Motor neuron (in vitro differentiated cells): ENCODE results near the gene NSFL1C. TPM values are rescaled to one million over a fixed set of nuclear protein-coding genes. Genes with fewer than 3 reads are reported as not detected.

Experiments used
- ATAC-seq, 8 experiments: fragments of 200-7000 bp; cut with Tn5 transposase; replicated peaks in 6 of 8; 2 replicates each; pipeline ENCODE4 v1.8.0; 2021; ENCODE audit warnings: mild to moderate bottlenecking in 8 of 8, moderate library complexity in 8 of 8
- H3K27ac ChIP-seq, 2 donors: fragments of 250-450 bp; sonication (Bioruptor Pico); 2 replicates each; pipeline ENCODE4 v1.9.0; 2021; ENCODE audit warnings: antibody characterized with exemption in 2 of 2, mild to moderate bottlenecking in 2 of 2, moderate library complexity in 1 of 2
- H3K4me1 ChIP-seq, 2 donors: fragments of 250-450 bp; sonication (Bioruptor Pico); replicated peaks in 1 of 2; 2 replicates each; pipeline ENCODE4 v1.6.1; 2021; ENCODE audit warnings: antibody characterized with exemption in 2 of 2, mild to moderate bottlenecking in 2 of 2, moderate library complexity in 1 of 2
- H3K4me3 ChIP-seq, 5 donors: fragments of 250-450 bp; sonication (Bioruptor Pico); 2 replicates each; pipeline ENCODE4 v1.9.0; 2021; ENCODE audit warnings: antibody characterized with exemption in 5 of 5, mild to moderate bottlenecking in 5 of 5, moderate library complexity in 4 of 5
- WGBS, 10 experiments: fragments of 450-650 bp; shearing (Covaris generic); methylation state at CpG; one replicate each; pipeline ENCODE4 v1.0.0; 2022; 5-methylcytosine and 5-hydroxymethylcytosine counted together
- in situ Hi-C, 9 experiments: fragments of 400-800 bp; cut with MboI; loops; one replicate each; pipeline ENCODE4 v1.15.0; 2021; ENCODE audit warnings: low sequenced_read_pairs in 9 of 9, low pct_unique_long_range_greater_than_20kb in 2 of 9; ENCODE audit not compliant: unreplicated experiment in 9 of 9
- total RNA-seq, 8 experiments: library from RNA; unstranded; fragments of 300-600 nt; gene quantifications; 2 replicates each; pipeline versions ENCODE4 v1.2.3 to v1.2.4, GENCODE V29; 2022

The NSFL1C gene
- total RNA-seq, 8 experiments from 2014 or later = 40.7 to 65.6 (median 58.2) TPM

DNA sequence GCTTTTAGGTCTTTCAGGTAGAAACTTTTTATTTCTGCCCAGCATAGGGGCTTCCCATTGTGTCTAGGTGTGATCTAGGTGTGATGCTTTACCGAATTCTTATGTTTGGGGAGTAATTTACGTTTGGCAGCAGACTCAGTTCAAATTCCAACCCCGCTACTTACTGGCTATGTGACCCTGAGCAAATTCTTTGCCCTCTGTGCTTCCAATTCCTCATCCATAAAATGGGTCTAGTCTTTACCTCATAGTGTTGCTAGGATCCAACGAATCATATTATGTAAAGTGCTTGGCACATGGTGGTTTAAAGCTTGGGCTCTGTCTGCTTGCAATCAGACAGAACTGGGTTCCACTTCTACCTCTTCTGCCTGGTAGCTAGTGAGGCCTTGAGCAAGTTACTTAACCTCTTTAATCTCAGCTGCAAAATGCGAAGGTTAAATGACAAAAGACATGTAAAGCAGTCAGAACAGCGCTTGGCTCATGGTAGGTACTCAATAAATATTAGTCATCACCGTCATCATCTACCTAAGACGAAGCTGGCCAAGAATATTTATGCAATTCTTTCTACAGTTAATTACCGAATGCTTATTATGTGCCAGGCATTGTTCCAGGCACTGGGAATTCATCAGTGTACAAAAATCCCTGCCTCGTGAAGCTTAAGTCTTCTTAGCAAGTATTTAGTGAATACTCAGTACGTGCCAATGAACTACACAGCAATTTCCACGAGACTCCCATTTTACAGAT lies 1.0 kb downstream of the NSFL1C start:
- H3K4me3 ChIP-seq = peak overlapping the region; percentile 82 to 99 (median 88)
- no peak for ATAC-seq
- WGBS, 10 experiments = 0 to 70% (median 29%) methylated on average over 1 to 12 of the region's 12 CpGs
- in situ Hi-C loops = loop anchor here in 3 of 9 experiments (10.0 to 25.0 kb wide), 2 partner anchors 151 to 153 kb away; no protein-coding TSS in a partner anchor
- H3K4me1 ChIP-seq = peaks cover 9 to 11% of the 10 kb centered on the region in 2 donors
- peak overlapping the region in 1 of 2 donors; percentile 98 for H3K27ac ChIP-seq

GRCh38 chr20:1463971-1464570 lies 2.6 kb downstream of the NSFL1C start:
- Histone ChIP-seq H3K4me1 (peaks cover 9 to 11% of the 10 kb centered on the region in 2 donors), H3K27ac (no peak overlapping the region), H3K4me3 (no peak overlapping the region)
- in situ Hi-C loops = loop anchor here in 3 of 9 experiments (10.0 to 25.0 kb wide), 2 partner anchors 149 to 152 kb away; no protein-coding TSS in a partner anchor
- peak in 1 of 8 experiments; percentile 7 for ATAC-seq
- 88 to 100% (median 98%) methylated on average over 1 to 8 of the region's 9 CpGs; no CpG with 5 or more reads in 3 of the 10 experiments for WGBS, 10 experiments

- Histone ChIP-seq H3K27ac (no peak overlapping the region), H3K4me3 (no peak overlapping the region), H3K4me1 (peaks cover 9 to 11% of the 10 kb centered on the region in 2 donors)
- in situ Hi-C loops = loop anchor here in 3 of 9 experiments (10.0 to 25.0 kb wide), 2 partner anchors 148 to 151 kb away; no protein-coding TSS in a partner anchor
- WGBS, 10 experiments = 40 to 100% (median 84%) methylated on average over 1 to 3 of the region's 3 CpGs; no CpG with 5 or more reads in 3 of the 10 experiments
- ATAC-seq = no peak
Observed at GRCh38 chr20:1462834-1463233, 3.8 kb downstream of the NSFL1C start.

DNA sequence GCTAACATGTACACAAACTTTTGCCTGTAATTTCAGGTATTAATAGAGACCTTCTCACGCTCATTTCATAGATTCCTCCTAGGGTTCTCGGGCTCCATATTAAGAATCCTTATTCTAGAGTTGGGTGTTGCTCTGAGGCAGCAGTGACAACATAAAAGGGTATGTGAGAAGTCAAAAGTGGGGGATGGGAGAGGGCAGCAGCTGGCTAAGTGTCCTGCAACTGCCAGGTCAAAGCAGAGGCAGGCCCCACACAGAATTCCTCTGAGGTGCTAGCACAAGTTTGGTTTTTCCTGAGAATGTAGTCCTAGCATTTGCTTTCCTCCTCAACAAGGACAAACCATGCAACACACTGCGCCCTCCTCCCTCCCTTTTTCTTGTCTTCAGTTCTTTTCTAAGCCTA lies 4.6 kb downstream of the NSFL1C start:
- H3K4me1 ChIP-seq = peaks cover 8 to 9% of the 10 kb centered on the region in 2 donors
- in situ Hi-C loops = loop anchor here in 3 of 9 experiments (10.0 to 25.0 kb wide), 2 partner anchors 147 to 150 kb away; no protein-coding TSS in a partner anchor
- no peak for ATAC-seq
- 80 to 100% (median 100%) methylated on average over 1 to 3 of the region's 3 CpGs; no CpG with 5 or more reads in 1 of the 10 experiments for WGBS, 10 experiments
- H3K4me3 ChIP-seq = no peak overlapping the region
- no peak overlapping the region for H3K27ac ChIP-seq

- no peak overlapping the region for H3K4me3 ChIP-seq
- no peak for ATAC-seq
- 58 to 100% (median 96%) methylated on average over 1 to 2 of the region's 2 CpGs; no CpG with 5 or more reads in 4 of the 10 experiments for WGBS, 10 experiments
- peaks cover 2 to 3% of the 10 kb centered on the region in 2 donors for H3K4me1 ChIP-seq
- in situ Hi-C loops = loop anchor here in 3 of 9 experiments (10.0 to 25.0 kb wide), 2 partner anchors 145 to 148 kb away; no protein-coding TSS in a partner anchor
- H3K27ac ChIP-seq = no peak overlapping the region
Observed at GRCh38 chr20:1460275-1460674, 6.4 kb downstream of the NSFL1C start.

DNA sequence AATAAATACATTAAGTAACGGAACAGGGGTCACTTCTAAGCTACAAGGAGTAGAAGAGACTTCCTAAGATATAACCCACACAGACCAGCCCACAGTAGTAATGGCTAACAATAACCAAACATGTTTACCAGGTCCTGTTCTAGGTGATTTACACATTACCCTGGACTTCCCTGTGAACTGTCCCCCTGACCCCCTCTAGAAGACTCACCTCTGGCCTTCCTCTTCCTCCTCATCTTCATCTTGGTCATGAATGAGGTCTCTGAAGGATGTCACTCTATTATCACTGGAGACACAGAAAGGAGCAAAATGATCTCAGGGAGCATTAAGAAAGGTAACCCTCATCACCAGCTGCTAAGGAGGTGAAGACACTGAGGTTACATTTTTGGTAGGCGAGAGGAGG lies 8.7 kb downstream of the NSFL1C start:
- WGBS, 10 experiments = 80 to 100% (median 98%) methylated on average over 1 to 2 of the region's 2 CpGs; no CpG with 5 or more reads in 2 of the 10 experiments
- no peak overlapping the region for H3K4me3 ChIP-seq
- H3K4me1 ChIP-seq = no peaks in the 10 kb centered on the region
- H3K27ac ChIP-seq = no peak overlapping the region
- in situ Hi-C loops = loop anchor here in 2 of 9 experiments (25.0 kb wide), 1 partner anchor 146 kb away; no protein-coding TSS in a partner anchor
- no peak for ATAC-seq

GRCh38 chr20:1456300-1456699 lies 10.3 kb downstream of the NSFL1C start:
- Histone ChIP-seq H3K4me1 (no peaks in the 10 kb centered on the region), H3K4me3 (no peak overlapping the region), H3K27ac (no peak overlapping the region)
- no peak for ATAC-seq
- 29 to 100% (median 90%) methylated on average over 1 to 5 of the region's 5 CpGs; no CpG with 5 or more reads in 1 of the 10 experiments for WGBS, 10 experiments
- in situ Hi-C loops = loop anchor here in 2 of 9 experiments (25.0 kb wide), 1 partner anchor 144 kb away; no protein-coding TSS in a partner anchor

GRCh38 chr20:1450926-1451491 lies 15.6 kb downstream of the NSFL1C start:
- Histone ChIP-seq H3K27ac (no peak overlapping the region), H3K4me1 (no peaks in the 10 kb centered on the region), H3K4me3 (no peak overlapping the region)
- in situ Hi-C loops = loop anchor here in 2 of 9 experiments (25.0 kb wide), 1 partner anchor 139 kb away; no protein-coding TSS in a partner anchor
- ATAC-seq = no peak

GRCh38 chr20:1449370-1449769 lies 17.3 kb downstream of the NSFL1C start:
- ATAC-seq = no peak
- H3K27ac ChIP-seq = no peak overlapping the region
- 83 to 100% (median 97%) methylated on average over 1 to 5 of the region's 6 CpGs; no CpG with 5 or more reads in 5 of the 10 experiments for WGBS, 10 experiments
- no peak overlapping the region for H3K4me3 ChIP-seq
- no peaks in the 10 kb centered on the region for H3K4me1 ChIP-seq
- in situ Hi-C loops = loop anchor here in 2 of 9 experiments (10.0 to 25.0 kb wide), 2 partner anchors 112 to 135 kb away; partner anchors contain the start of gene SDCBP2 (in 1 of the 2)

DNA sequence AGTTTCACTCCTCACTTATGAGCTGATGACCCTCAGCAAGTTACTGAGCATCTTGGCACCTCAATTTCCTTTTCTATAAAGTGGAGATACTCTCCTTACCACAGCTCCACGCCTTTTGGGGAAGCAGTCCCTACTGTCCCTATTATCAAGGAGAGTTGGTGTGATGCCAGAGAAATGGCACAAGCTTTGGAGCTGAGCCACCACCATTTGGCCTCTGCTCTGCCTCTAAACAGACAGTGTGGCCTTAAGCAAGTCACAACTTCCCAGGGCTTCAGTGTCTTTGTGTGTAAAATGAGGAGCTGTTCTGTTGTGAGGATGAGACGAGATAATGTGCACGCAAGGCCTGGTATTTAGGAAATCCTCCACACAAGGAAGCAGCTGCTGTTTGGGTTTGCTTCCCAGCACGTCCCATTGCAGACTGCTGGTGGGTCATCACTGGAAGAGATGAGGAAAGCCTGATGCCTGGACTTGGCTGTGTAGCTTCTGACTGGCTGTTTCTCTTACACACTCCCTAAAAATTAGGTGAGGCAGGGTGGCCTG lies 18.5 kb downstream of the NSFL1C start:
- Histone ChIP-seq H3K4me1 (no peaks in the 10 kb centered on the region), H3K4me3 (no peak overlapping the region), H3K27ac (no peak overlapping the region)
- WGBS, 10 experiments = 86 to 100% (median 100%) methylated on average over 1 to 3 of the region's 4 CpGs; no CpG with 5 or more reads in 5 of the 10 experiments
- in situ Hi-C loops = loop anchor here in 2 of 9 experiments (10.0 to 25.0 kb wide), 2 partner anchors 111 to 133 kb away; partner anchors contain the start of gene SDCBP2 (in 1 of the 2)
- ATAC-seq = no peak

DNA sequence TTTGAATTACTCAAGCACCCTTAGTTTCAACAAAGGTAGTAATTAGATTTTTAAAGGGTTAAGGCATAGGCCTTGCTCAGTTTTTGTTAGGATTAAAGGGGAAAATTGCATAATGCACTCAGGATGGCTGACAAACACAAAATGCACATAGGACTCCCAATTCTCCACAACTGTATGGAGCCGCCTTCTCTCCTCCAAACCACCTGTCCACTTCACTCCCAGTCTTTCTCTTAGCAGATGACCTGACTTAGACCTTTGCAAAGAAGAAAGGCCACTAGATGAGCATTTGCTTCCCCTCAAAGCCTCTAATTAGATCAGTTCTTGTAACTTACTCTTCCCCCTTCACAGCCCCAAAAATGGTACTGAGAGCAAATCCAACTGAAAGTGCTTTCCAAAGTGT lies 20.1 kb downstream of the NSFL1C start:
- Histone ChIP-seq H3K4me1 (no peaks in the 10 kb centered on the region), H3K27ac (no peak overlapping the region), H3K4me3 (no peak overlapping the region)
- WGBS, 10 experiments = 78 to 100% (median 100%) methylated on average over 1 of the region's 1 CpG; no CpG with 5 or more reads in 5 of the 10 experiments
- no peak for ATAC-seq
- in situ Hi-C loops = loop anchor here in 2 of 9 experiments (10.0 to 25.0 kb wide), 2 partner anchors 109 to 132 kb away; partner anchors contain the start of gene SDCBP2 (in 1 of the 2)

DNA sequence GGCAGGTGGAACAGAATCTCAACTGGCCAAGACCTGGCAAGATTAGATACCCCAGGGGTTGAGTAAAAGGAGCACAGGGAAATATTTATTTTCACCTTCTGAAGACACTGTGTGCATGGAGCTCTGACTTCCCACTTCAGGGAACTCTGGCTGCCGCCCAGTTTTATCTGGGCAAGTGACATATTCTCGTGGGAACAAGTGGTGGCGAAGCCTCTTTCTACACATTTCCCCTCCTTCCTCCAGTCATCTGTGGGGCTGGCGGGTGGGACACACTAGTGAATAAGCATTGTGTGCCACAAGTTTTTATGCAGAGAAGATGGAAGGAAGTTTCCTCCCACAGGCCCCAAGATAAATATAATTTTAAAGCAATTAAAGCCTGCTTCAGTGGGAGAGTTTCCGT lies 23.6 kb downstream of the NSFL1C start:
- WGBS, 10 experiments = 44 to 100% (median 89%) methylated on average over 1 to 4 of the region's 5 CpGs; no CpG with 5 or more reads in 2 of the 10 experiments

More for the DNA sequence above, 23.6 kb downstream of the NSFL1C start:
- in situ Hi-C loops = loop anchor here in 2 of 9 experiments (10.0 to 25.0 kb wide), 2 partner anchors 106 to 128 kb away; partner anchors contain the start of gene SDCBP2 (in 1 of the 2)
- Histone ChIP-seq H3K27ac (no peak overlapping the region), H3K4me1 (no peaks in the 10 kb centered on the region), H3K4me3 (no peak overlapping the region)
- no peak for ATAC-seq
